Thoracic aorta (tissue), 2 donors: ENCODE results near the gene TCHHL1. TPM values are rescaled to one million over a fixed set of nuclear protein-coding genes. Genes with fewer than 3 reads are reported as not detected.
A peak's percentile ranks its signal among the peaks of the same experiment; 100 is the strongest.

Source experiments
- ATAC-seq: fragments of 150-250 bp; one replicate; pipeline ENCODE4 v1.8.0; 2017; ENCODE audit warnings: low read depth; ENCODE audit not compliant: insufficient number of reproducible peaks, low FRiP score
- DNase-seq: peaks from one replicate; pipeline ENCODE4 v3.0.0-alpha.2; 2020; ENCODE audit warnings: low spot score
- H3K27ac ChIP-seq, 2 donors: fragments of 200-600 bp; sonication (generic); 1 replicate in 1 of 2; 2 replicates in 1 of 2; pipeline ENCODE4 v1.5.1; 2016; ENCODE audit warnings: mild to moderate bottlenecking in 2 of 2, moderate library complexity in 2 of 2
- H3K27me3 ChIP-seq: fragments of 200-600 bp; sonication (generic); replicated peaks from 2 replicates; pipeline ENCODE4 v1.6.0; 2016; ENCODE audit warnings: mild to moderate bottlenecking; ENCODE audit not compliant: insufficient read depth
- H3K36me3 ChIP-seq: fragments of 200-600 bp; sonication (generic); one replicate; pipeline ENCODE4 v1.5.1; 2016
- H3K4me1 ChIP-seq, 2 donors: fragments of 200-600 bp; sonication (generic); 1 replicate in 1 of 2; 2 replicates in 1 of 2; pipeline versions ENCODE4 v1.5.1 to v1.6.0; 2016; ENCODE audit warnings: low read depth in 2 of 2, mild to moderate bottlenecking in 1 of 2; ENCODE audit not compliant: control insufficient read depth in 1 of 2
- H3K4me3 ChIP-seq: fragments of 200-600 bp; sonication (generic); 2 replicates; pipeline ENCODE4 v1.5.1; 2016; ENCODE audit warnings: mild to moderate bottlenecking
- H3K9me3 ChIP-seq: fragments of 200-600 bp; sonication (generic); 2 replicates; pipeline ENCODE4 v1.5.1; 2016
- CTCF ChIP-seq: fragments of 200-600 bp; sonication (generic); IDR thresholded peaks from one replicate; pipeline ENCODE4 v1.5.1; 2019; ENCODE audit warnings: antibody characterized with exemption
- total RNA-seq, 2 donors: library from RNA; depleted of rRNA; stranded (reverse); fragments of >200 nt; gene quantifications; one replicate each; pipeline versions ENCODE4 v1.1.0 to v1.2.3, GENCODE V29; 2016

TCHHL1 gene
- total RNA-seq, 2 donors from 2014 or later = not detected

GRCh38 chr1:152118915-152119314 is 30.1 kb upstream of the TCHHL1 start:
- Histone ChIP-seq H3K36me3 (no peaks in the 10 kb centered on the region), H3K27ac (no peak overlapping the region), H3K4me3 (no peak overlapping the region), H3K27me3 (no peaks in the 10 kb centered on the region), H3K4me1 (no peaks in the 10 kb centered on the region), H3K9me3 (no peaks in the 10 kb centered on the region)
- DNase-seq (no peak), ATAC-seq (no peak)
- TF ChIP-seq CTCF = no peak

GRCh38 chr1:152115344-152115743 is 26.5 kb upstream of the TCHHL1 start, which contains the start of gene TCHH:
Gene TCHH, minus strand, starts transcription at chr1:152115444. Its CDS starts 1,364 bp downstream, at chr1:152114080.
- TF ChIP-seq CTCF = no peak
- no peak for DNase-seq
- H3K36me3 ChIP-seq = no peaks in the 10 kb centered on the region
- peaks cover 21 to 25% of the 10 kb centered on the region in 2 donors for H3K4me1 ChIP-seq
- H3K9me3 ChIP-seq = no peaks in the 10 kb centered on the region
- H3K4me3 ChIP-seq = no peak within 1 kb of the TSS
- H3K27me3 ChIP-seq = no peaks in the 10 kb centered on the region
- ATAC-seq = no peak
- H3K27ac ChIP-seq = no peak within 1 kb of the TSS

GRCh38 chr1:152112885-152113432 is 24.1 kb upstream of the TCHHL1 start:
- no peaks in the 10 kb centered on the region for H3K36me3 ChIP-seq
- no peaks in the 10 kb centered on the region for H3K9me3 ChIP-seq
- ATAC-seq (no peak), DNase-seq (no peak)
- peaks cover 4% of the 10 kb centered on the region for H3K27me3 ChIP-seq
- H3K27ac ChIP-seq = no peak overlapping the region
- no peak for TF ChIP-seq CTCF
- peak overlapping the region; percentile 77 for H3K4me3 ChIP-seq
- H3K4me1 ChIP-seq = peaks cover 29 to 38% of the 10 kb centered on the region in 2 donors

- no peak for TF ChIP-seq CTCF
- Histone ChIP-seq H3K36me3 (no peaks in the 10 kb centered on the region), H3K9me3 (no peaks in the 10 kb centered on the region), H3K27ac (no peak overlapping the region), H3K27me3 (peaks cover 4% of the 10 kb centered on the region), H3K4me1 (peaks cover 29 to 38% of the 10 kb centered on the region in 2 donors), H3K4me3 (peak overlapping the region; percentile 77)
- ATAC-seq (no peak), DNase-seq (no peak)
These were observed 23.4 kb upstream of the TCHHL1 start for GRCh38 chr1:152112101-152112884.

GRCh38 chr1:152111515-152111968 is 22.7 kb upstream of the TCHHL1 start:
- Histone ChIP-seq H3K36me3 (no peaks in the 10 kb centered on the region), H3K4me1 (peaks cover 29 to 38% of the 10 kb centered on the region in 2 donors), H3K27me3 (peaks cover 4% of the 10 kb centered on the region), H3K9me3 (no peaks in the 10 kb centered on the region), H3K4me3 (peak overlapping the region; percentile 77), H3K27ac (no peak overlapping the region)
- DNase-seq (no peak), ATAC-seq (no peak)
- TF ChIP-seq CTCF = no peak
